ENCODE measurements around the gene HSD17B1. TPM values are rescaled to one million over a fixed set of nuclear protein-coding genes. Genes with fewer than 3 reads are reported as not detected.
A peak's percentile ranks its signal among the peaks of the same experiment; 100 is the strongest.

HSD17B1 gene
- total and polyA plus RNA-seq, 2 of the 13 experiments (the other 11 are each of a cell fraction or from before 2014, with no cell fraction given), result 0.54 to 0.93 TPM

DNA sequence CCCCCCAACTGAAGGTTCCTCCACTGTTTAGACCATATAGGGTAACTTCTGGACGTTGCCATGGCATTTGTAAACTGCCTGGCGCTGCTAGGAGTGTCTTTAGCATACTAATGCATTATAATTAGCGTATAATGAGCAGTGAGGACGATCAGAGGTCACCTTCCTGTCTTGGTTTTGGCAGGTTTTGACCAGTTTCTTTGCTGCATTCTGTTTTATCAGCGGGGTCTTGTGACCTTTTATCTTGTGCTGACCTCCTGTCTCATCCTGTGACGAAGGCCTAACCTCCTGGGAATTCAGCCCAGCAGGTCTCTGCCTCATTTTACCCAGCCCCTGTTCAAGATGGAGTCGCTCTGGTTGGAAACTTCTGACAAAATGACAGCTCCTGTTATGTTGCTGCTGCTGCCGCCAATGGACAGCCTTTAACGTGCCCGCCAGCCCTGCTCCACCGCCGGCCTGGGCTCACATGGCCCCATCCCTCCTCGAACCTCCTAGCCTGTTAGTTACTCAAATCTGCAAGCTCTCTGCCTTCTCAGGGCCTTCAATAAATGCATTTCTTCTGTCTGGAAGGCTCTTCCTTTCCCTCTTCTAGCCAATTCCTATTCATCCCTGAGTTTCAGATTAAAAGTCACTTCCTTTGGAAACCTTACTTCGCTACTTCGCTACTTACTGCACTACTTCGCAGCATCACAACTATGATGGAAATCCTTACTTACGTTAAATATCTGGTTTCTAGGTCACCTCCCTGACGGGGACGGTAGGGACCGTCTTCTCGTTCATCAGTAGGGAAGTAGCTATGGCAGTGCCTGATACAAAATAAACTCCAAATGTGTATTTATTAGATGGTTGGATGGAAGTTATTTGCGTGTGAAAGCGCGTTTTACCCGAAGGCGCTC, 17.3 kb upstream of the HSD17B1 start (continued):
- TF ChIP-seq, protein P1, sequence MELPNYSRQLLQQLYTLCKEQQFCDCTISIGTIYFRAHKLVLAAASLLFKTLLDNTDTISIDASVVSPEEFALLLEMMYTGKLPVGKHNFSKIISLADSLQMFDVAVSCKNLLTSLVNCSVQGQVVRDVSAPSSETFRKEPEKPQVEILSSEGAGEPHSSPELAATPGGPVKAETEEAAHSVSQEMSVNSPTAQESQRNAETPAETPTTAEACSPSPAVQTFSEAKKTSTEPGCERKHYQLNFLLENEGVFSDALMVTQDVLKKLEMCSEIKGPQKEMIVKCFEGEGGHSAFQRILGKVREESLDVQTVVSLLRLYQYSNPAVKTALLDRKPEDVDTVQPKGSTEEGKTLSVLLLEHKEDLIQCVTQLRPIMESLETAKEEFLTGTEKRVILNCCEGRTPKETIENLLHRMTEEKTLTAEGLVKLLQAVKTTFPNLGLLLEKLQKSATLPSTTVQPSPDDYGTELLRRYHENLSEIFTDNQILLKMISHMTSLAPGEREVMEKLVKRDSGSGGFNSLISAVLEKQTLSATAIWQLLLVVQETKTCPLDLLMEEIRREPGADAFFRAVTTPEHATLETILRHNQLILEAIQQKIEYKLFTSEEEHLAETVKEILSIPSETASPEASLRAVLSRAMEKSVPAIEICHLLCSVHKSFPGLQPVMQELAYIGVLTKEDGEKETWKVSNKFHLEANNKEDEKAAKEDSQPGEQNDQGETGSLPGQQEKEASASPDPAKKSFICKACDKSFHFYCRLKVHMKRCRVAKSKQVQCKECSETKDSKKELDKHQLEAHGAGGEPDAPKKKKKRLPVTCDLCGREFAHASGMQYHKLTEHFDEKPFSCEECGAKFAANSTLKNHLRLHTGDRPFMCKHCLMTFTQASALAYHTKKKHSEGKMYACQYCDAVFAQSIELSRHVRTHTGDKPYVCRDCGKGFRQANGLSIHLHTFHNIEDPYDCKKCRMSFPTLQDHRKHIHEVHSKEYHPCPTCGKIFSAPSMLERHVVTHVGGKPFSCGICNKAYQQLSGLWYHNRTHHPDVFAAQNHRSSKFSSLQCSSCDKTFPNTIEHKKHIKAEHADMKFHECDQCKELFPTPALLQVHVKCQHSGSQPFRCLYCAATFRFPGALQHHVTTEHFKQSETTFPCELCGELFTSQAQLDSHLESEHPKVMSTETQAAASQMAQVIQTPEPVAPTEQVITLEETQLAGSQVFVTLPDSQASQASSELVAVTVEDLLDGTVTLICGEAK (IDR thresholded peaks at IDR 0.05), result no peak
- TF ChIP-seq, protein P1 (CRISPR knock-in tag; IDR thresholded peaks at IDR 0.05), result no peak
- TF ChIP-seq ZNF407 (CRISPR knock-in tag; IDR thresholded peaks at IDR 0.05; ENCODE audit: not compliant biosample characterization) (peak; percentile 32), ATF7 (IDR thresholded peaks at IDR 0.05) (no peak), ATF7 (CRISPR knock-in tag; IDR thresholded peaks at IDR 0.05) (no peak), DPF2 (CRISPR knock-in tag; IDR thresholded peaks at IDR 0.05; ENCODE audit: borderline replicate concordance, low read depth) (peak; percentile 36; the same call in 1 of the 2 replicates), DNMT3B (CRISPR knock-in tag; conservative IDR thresholded peaks at IDR 0.05) (peak; percentile 77)
- TF ChIP-seq, protein P2, sequence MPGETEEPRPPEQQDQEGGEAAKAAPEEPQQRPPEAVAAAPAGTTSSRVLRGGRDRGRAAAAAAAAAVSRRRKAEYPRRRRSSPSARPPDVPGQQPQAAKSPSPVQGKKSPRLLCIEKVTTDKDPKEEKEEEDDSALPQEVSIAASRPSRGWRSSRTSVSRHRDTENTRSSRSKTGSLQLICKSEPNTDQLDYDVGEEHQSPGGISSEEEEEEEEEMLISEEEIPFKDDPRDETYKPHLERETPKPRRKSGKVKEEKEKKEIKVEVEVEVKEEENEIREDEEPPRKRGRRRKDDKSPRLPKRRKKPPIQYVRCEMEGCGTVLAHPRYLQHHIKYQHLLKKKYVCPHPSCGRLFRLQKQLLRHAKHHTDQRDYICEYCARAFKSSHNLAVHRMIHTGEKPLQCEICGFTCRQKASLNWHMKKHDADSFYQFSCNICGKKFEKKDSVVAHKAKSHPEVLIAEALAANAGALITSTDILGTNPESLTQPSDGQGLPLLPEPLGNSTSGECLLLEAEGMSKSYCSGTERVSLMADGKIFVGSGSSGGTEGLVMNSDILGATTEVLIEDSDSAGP (CRISPR knock-in tag; IDR thresholded peaks at IDR 0.05; ENCODE audit: borderline replicate concordance), result peak; percentile 60; the same call in 1 of the 2 replicates
